ENCODE measurements around the gene CCT8.
A peak's percentile ranks its signal among the peaks of the same experiment; 100 is the strongest.
"Not testable (repeated sequence)": the region's sequence is repeated elsewhere in the genome, so short reads cannot be mapped to it uniquely, and the experiment has no call there.

The CCT8 gene

DNA sequence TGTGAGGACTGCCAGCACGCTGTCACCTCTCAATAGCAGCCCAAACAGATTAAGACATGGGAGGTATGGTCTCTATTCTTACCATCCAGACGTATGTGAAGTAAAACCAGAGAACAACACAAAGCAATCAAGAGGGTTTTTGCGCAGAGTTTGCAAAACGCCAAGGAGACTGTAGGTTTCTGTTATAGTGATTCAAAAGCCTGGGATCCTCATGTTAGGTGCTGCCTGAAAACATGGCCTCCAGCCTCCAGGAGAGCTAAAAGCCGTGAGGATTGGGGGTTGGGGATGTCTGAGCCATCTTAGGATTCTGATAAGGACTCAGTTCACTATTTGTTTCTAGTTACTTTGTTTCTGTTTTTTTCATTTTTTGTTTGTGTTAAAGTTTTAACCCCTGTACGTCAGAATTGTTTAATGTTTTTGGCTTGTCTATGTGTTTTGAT lies 4.2 kb upstream of the CCT8 start:
- DNase-seq (ENCODE audit: low spot score), result no peak
- TF ChIP-seq, protein P1, sequence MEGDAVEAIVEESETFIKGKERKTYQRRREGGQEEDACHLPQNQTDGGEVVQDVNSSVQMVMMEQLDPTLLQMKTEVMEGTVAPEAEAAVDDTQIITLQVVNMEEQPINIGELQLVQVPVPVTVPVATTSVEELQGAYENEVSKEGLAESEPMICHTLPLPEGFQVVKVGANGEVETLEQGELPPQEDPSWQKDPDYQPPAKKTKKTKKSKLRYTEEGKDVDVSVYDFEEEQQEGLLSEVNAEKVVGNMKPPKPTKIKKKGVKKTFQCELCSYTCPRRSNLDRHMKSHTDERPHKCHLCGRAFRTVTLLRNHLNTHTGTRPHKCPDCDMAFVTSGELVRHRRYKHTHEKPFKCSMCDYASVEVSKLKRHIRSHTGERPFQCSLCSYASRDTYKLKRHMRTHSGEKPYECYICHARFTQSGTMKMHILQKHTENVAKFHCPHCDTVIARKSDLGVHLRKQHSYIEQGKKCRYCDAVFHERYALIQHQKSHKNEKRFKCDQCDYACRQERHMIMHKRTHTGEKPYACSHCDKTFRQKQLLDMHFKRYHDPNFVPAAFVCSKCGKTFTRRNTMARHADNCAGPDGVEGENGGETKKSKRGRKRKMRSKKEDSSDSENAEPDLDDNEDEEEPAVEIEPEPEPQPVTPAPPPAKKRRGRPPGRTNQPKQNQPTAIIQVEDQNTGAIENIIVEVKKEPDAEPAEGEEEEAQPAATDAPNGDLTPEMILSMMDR (conservative IDR thresholded peaks at IDR 0.05; ENCODE audit: low read depth), result no peak
- H3K27ac ChIP-seq, result peak overlapping the region; percentile 57
- POLR2A ChIA-PET (ENCODE audit: low non-redundant PET), result no interaction called here
- CTCF ChIA-PET, result no interaction called here

DNA sequence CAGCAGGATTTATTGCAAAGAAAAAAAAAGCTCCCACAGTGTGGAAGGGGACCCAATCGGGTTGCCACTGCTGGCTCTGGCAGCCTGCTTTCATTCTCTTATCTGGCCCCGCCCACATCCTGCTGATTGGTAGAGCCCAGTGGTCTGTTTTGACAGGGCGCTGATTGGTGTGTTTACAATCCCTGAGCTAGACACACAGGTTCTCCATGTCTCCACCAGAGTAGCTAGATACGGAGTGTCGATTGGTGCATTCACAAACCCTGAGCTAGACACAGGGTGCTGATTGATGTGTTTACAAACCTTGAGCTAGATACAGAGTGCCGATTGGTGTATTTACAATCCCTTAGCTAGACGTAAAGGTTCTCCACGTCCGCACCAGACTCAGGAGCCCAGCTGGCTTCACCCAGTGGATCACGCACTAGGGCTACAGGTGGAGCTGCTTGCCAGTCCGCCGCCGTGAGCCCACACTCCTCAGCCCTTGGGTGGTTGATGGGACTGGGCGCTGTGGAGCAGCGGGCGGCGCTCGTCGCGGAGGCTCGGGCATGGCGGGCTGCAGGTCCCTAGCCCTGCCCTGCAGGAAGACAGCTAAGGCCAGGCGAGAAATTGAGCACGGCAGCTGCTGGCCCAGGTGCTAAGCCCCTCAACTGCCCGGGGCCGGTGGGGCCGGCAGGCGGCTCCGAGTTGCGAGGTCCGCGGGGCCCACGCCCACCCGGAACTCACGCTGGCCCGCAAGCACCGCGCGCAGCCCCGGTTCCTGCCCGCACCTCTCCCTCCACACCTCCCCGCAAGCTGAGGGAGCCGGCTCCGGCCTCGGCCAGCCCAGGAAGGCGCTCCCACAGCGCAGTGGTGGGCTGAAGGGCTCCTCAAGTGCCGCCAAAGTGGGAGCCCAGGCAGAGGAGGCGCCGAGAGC lies 3.5 kb upstream of the CCT8 start:
- CTCF ChIA-PET; DNase-seq (ENCODE audit: low spot score); POLR2A ChIA-PET (ENCODE audit: low non-redundant PET): not testable (repeated sequence)
- peak overlapping the region; percentile 57 for H3K27ac ChIP-seq

DNA sequence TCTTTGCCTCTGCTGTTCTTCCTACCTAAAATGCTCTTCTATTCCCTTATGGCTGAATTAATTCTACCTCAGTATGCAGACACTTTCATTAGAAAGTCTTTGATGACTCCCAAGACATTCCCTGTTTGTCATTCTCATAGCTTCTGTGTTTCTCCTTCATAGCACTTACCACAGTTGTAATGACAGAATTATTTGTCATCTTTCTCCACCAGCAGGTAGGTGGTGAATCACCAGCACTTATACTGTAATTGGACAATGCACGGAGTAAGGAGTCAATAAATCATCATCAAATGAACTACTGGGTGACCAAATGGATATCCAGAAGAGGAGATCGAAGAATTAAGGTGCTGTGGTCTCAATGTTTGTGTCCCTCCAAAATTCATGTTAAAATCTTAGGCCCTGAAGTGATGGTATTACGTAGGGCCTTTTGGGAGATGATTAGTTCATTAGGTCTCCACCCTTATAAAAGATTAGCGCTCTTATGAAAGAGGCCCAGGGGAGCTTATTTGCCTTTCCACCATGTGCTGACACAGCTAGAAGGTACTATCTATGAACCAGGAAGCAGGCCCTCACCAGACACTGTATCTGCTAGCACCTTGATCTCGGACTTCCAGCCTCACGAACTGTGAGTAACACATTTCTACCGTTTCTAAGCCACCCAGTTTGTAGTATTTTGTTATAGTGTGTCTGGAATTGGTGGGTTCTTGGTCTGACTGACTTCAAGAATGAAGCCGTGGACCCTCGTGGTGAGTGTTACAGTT lies 2.4 kb upstream of the CCT8 start:
- ChIA-PET CTCF (interaction anchor here (0.5 kb wide), 1 partner anchor 23 kb away, joined by 4 read pairs; no protein-coding TSS in a partner anchor), POLR2A (ENCODE audit: low non-redundant PET) (no interaction called here)
- peak overlapping the region; percentile 57 for H3K27ac ChIP-seq
- TF ChIP-seq, protein P1 (conservative IDR thresholded peaks at IDR 0.05; ENCODE audit: low read depth), result no peak
- DNase-seq (ENCODE audit: low spot score), result peak; percentile 69

DNA sequence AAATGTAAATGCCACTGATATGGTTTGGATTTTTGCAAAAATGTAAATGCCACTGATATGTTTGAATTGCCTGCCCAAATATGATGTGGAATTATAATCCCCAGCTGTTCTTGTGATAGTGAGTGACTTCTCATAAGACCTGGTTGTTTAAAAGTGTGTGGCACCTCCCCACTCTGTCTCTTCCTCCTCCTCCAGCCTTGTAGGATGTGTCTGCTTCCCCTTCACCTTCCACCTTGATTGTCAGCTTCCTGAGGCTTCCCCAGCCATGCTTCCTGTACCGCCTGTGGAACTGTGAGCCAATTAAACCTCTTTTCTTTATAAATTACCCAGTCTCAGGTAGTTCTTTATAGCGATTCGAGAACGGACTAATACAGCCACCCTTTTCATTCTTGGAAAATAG lies 1.3 kb upstream of the CCT8 start:
- H3K27ac ChIP-seq, result no peak overlapping the region
- no peak for DNase-seq (ENCODE audit: low spot score)
- ChIA-PET CTCF (interaction anchor here (0.6 kb wide), 1 partner anchor 297 kb away, joined by 3 read pairs; no protein-coding TSS in a partner anchor), POLR2A (ENCODE audit: low non-redundant PET) (no interaction called here)
- TF ChIP-seq, protein P1 (conservative IDR thresholded peaks at IDR 0.05; ENCODE audit: low read depth), result no peak

DNA sequence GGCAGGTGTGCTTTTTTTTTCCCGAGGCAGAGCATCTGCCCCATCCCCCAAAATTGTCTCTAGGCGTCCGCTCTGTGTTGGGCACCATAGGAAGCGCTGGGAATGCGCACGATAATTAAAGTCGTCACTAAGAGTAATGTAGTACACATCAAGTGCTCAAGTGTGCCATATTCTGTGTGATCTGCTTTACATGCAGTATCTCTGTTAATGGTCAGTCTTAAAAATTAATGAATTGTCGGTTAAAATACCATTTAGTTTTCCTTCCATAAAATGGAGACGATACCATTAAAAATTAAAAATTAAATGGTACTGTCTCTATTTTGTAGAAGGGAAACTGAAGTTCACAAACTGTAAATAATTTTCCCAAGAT lies 544 bp upstream of the CCT8 start:
- ChIA-PET CTCF (interaction anchor here (0.8 kb wide), 1 partner anchor 56 kb away, joined by 4 read pairs; no protein-coding TSS in a partner anchor), POLR2A (ENCODE audit: low non-redundant PET) (interaction anchor here (0.7 kb wide), 1 partner anchor 14 kb away, joined by 3 read pairs; no protein-coding TSS in a partner anchor)
- no peak for DNase-seq (ENCODE audit: low spot score)
- H3K27ac ChIP-seq, result peak overlapping the region; percentile 87
- TF ChIP-seq, protein P1 (conservative IDR thresholded peaks at IDR 0.05; ENCODE audit: low read depth), result no peak

DNA sequence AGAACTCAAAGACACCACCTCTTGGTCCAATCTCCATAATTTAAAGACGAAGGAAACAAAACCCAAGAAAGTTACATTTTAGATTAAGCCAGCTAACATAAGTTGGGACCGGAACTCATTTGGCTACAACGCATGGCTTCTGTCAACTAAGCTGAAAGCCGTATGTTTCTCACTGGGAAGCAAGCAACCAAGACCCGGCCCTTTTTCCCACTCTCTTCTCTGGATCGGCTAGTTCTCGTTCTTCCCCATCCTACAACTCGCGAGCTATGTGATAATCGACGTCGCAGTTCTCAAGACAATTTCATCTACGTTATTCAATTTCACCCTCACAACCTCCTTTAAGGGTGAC lies 601 bp downstream of the CCT8 start:
- TF ChIP-seq, protein P1 (conservative IDR thresholded peaks at IDR 0.05; ENCODE audit: low read depth), result no peak
- POLR2A ChIA-PET (ENCODE audit: low non-redundant PET), result no interaction called here
- peak overlapping the region; percentile 87 for H3K27ac ChIP-seq
- CTCF ChIA-PET, result interaction anchor here (1.6 kb wide), 1 partner anchor 12 kb away, joined by 4 read pairs; no protein-coding TSS in a partner anchor
- DNase-seq (ENCODE audit: low spot score), result peak; percentile 18
